VCaP (cell line): ENCODE measurements around the gene MCTP1.
A peak's percentile ranks its signal among the peaks of the same experiment; 100 is the strongest.

Experiments
- H3K27ac ChIP-seq: fragments of 450-650 bp; 2 replicates; pipeline ENCODE4 v1.5.1; 2017
- CTCF ChIP-seq: fragments of 450-650 bp; conservative IDR thresholded peaks from 2 replicates; pipeline ENCODE4 v1.5.1; 2017; ENCODE audit warnings: mild to moderate bottlenecking, moderate library complexity

The MCTP1 gene

GRCh38 chr5:94702729-94703128, 582.2 kb downstream of the MCTP1 start:
- no peak for TF ChIP-seq CTCF
- no peak overlapping the region for H3K27ac ChIP-seq

GRCh38 chr5:94700592-94700991, 584.3 kb downstream of the MCTP1 start:
- no peak for TF ChIP-seq CTCF
- H3K27ac ChIP-seq, result no peak overlapping the region

- no peak for TF ChIP-seq CTCF
- no peak overlapping the region for H3K27ac ChIP-seq
Observed at GRCh38 chr5:94699562-94699961, 585.3 kb downstream of the MCTP1 start.

- TF ChIP-seq CTCF, result no peak
- H3K27ac ChIP-seq, result no peak overlapping the region
Observed at GRCh38 chr5:94698197-94698596, 586.7 kb downstream of the MCTP1 start.

- TF ChIP-seq CTCF, result no peak
Observed at GRCh38 chr5:94694671-94695070, 590.2 kb downstream of the MCTP1 start.

GRCh38 chr5:94693845-94694370, 591.0 kb downstream of the MCTP1 start:
- TF ChIP-seq CTCF, result no peak
- H3K27ac ChIP-seq, result no peak overlapping the region

More at GRCh38 chr5:94694671-94695070, 590.2 kb downstream of the MCTP1 start:
- H3K27ac ChIP-seq, result no peak overlapping the region

- peak; percentile 53 for TF ChIP-seq CTCF
- H3K27ac ChIP-seq, result no peak overlapping the region
Observed at GRCh38 chr5:94693043-94693822, 591.7 kb downstream of the MCTP1 start.
